ENCODE results near the gene RYR2.

RYR2 gene

DNA sequence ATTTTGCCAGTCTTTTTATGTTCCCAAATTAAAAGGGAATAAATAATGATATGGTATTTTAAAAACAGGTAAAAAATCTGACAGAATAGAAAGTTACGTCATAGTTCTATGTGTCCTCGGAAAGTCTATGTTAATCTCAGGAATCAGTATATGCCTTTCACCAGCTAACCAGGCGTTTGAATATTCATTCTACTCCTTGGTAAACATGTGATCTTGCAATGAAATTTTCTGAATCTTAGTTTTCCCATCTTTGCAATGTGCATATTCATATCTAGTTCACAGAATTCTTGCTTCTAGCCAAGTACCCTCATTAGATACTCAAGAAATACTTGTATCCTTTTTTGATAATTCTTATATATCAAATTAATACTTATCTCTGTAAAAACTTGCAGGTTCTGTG is 669.3 kb downstream of the RYR2 start:
- DNase-seq (ENCODE audit: low spot score), result no peak
- TF ChIP-seq, protein P1, sequence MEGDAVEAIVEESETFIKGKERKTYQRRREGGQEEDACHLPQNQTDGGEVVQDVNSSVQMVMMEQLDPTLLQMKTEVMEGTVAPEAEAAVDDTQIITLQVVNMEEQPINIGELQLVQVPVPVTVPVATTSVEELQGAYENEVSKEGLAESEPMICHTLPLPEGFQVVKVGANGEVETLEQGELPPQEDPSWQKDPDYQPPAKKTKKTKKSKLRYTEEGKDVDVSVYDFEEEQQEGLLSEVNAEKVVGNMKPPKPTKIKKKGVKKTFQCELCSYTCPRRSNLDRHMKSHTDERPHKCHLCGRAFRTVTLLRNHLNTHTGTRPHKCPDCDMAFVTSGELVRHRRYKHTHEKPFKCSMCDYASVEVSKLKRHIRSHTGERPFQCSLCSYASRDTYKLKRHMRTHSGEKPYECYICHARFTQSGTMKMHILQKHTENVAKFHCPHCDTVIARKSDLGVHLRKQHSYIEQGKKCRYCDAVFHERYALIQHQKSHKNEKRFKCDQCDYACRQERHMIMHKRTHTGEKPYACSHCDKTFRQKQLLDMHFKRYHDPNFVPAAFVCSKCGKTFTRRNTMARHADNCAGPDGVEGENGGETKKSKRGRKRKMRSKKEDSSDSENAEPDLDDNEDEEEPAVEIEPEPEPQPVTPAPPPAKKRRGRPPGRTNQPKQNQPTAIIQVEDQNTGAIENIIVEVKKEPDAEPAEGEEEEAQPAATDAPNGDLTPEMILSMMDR (IDR thresholded peaks at IDR 0.05; ENCODE audit: extremely low read depth, missing control alignments), result no peak

DNA sequence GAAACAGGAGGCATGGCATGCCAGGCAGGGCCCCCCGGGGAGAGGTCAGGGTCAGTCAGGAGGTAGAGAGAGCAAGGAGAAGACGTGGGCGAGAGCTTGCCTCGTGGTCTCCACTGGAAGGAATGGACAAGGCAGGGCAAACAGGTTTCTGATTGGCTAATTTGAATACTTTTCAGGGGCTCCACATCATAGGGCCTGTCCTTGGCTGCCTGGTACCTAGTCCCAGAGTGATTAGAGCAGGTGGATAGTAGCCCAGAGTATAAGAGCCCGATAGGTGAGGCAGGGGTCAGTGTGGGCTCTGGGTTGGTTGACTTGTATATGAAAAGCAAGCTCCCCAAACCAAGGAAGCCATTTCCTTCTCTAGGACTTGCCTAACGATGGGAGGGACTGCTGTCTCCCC is 670.1 kb downstream of the RYR2 start:
- TF ChIP-seq, protein P1 (IDR thresholded peaks at IDR 0.05; ENCODE audit: extremely low read depth, missing control alignments), result no peak
- DNase-seq (ENCODE audit: low spot score), result no peak

DNA sequence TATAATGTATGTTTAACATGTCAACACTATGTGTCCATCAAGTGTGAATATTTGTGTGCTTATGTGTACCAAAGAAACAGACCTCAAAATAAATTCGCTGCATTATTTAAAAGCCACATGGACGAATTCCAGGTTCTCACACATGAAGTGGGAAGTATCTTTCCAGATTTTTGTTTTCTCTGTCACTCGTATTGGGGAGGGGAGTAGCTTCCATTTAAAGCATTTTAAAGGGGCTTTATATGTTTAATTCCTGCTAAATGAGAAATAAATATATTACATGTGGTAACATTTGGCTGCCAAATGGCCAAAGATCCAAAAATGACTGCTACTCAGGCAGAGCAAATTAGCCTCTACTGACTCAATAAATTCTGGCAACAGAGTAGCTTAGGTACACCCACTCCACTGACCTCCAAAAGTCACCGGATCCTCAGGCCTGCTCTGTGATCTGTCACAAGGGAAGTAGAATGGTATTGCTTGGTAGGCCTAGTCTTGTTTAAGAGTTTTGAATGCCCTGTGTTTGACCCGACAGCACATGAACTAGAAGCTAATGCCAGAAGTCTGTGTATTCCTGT is 670.7 kb downstream of the RYR2 start:
- TF ChIP-seq, protein P1 (IDR thresholded peaks at IDR 0.05; ENCODE audit: extremely low read depth, missing control alignments), result no peak
- DNase-seq (ENCODE audit: low spot score), result no peak

DNA sequence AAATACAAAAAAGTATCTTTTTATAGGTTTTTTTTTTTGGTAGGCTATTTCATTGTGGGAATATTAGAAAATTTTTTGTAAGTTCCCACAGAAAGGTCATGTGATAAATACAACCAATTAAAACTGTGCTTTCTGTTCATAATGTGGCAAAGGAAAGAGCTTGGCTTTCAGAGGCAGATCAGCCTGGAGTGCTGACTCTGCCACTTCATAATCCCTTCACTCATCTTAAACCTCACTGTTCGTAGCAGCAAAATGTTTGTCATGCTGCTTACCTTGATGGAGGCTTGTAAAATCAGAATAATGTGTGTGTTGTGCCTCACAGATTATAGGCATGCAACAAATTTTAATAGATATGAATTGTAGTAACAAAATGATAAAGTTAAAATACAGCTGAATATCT is 671.9 kb downstream of the RYR2 start:
- TF ChIP-seq, protein P1 (IDR thresholded peaks at IDR 0.05; ENCODE audit: extremely low read depth, missing control alignments), result no peak
- no peak for DNase-seq (ENCODE audit: low spot score)

DNA sequence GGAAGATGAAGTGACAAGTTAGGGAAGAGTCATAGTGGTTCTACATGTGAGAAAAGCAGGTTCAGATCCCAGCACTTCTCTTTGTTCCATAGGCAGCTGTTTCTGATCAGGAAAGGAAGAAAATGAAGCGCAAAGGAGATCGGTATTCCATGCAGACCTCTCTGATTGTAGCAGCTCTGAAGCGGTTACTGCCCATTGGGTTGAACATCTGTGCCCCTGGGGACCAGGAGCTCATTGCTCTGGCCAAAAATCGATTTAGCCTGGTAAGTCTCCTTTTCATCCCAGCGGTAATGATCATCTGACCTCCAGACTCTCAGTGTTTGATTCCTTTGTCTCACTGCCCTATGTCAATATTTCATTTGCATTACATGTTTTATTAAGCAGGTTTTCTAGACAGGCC is 675.1 kb downstream of the RYR2 start:
- TF ChIP-seq, protein P1 (IDR thresholded peaks at IDR 0.05; ENCODE audit: extremely low read depth, missing control alignments), result no peak
- DNase-seq (ENCODE audit: low spot score), result no peak

DNA sequence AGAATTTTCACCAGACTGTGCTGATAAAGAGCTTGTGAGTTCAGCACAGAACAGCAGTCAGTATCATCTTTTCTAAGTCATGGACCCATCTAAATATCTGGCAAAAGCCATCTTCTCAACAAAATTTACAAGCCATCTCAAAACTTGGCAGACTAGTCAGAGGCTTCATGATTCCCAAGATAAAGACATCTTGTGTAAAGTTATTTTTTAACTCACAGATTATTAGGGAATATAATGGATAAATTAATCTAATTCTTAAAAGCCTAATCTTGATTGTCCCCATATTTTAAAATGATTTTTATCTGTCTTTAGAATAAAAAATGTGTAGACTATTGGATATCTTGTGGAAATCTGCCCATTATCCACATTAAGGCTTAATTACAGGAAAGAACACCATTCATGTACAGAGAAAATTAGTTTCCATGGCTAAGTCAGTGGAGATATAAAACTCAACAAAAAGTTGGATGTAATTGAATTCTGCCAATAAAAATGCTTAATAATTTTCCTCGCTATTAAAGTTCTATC is 688.9 kb downstream of the RYR2 start:
- TF ChIP-seq, protein P1 (IDR thresholded peaks at IDR 0.05; ENCODE audit: extremely low read depth, missing control alignments), result no peak
- no peak for DNase-seq (ENCODE audit: low spot score)

DNA sequence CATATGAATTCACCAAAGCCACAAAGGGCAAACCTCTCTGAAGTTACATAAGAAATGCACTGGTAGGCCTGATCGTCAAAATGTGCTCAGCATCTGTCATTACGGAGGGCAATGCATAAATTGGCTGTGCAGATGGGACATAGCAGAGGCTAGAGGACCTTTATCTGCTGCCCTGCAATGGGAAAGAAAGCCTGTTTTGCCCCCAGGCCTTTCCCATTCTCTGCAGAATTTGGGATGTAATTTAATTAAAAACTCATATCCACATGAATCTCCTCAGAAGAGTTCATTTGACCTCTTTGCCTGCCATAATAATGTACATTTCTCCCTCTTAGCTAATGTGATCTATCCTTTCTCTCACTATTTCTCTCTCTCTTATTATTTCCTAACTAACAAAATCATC is 690.7 kb downstream of the RYR2 start:
- DNase-seq (ENCODE audit: low spot score), result no peak
- TF ChIP-seq, protein P1 (IDR thresholded peaks at IDR 0.05; ENCODE audit: extremely low read depth, missing control alignments), result no peak
